Measurements from ENCODE around the gene JADE2.

GRCh38 chr5:134595458-134595838 is 70.0 kb downstream of the JADE2 start:
- TF ChIP-seq POLR2AphosphoS5 (IDR thresholded peaks at IDR 0.05) (no peak), CTCF (IDR thresholded peaks at IDR 0.05) (no peak), EP300 (IDR thresholded peaks at IDR 0.05) (no peak), POLR2A (IDR thresholded peaks at IDR 0.05) (no peak)

All from sigmoid colon (tissue), 4 donors.